Hair follicular keratinocyte (primary cell): ENCODE measurements around the gene LRP10. TPM values are rescaled to one million over a fixed set of nuclear protein-coding genes. Genes with fewer than 3 reads are reported as not detected.

Experiments used
- total RNA-seq: library from RNA; depleted of rRNA; stranded (reverse); fragments of >200 nt; gene quantifications from 2 replicates; pipeline ENCODE4 v1.2.3, GENCODE V29; 2015

The LRP10 gene
- total RNA-seq, result 83.4 and 117 TPM in 2 replicates

DNA sequence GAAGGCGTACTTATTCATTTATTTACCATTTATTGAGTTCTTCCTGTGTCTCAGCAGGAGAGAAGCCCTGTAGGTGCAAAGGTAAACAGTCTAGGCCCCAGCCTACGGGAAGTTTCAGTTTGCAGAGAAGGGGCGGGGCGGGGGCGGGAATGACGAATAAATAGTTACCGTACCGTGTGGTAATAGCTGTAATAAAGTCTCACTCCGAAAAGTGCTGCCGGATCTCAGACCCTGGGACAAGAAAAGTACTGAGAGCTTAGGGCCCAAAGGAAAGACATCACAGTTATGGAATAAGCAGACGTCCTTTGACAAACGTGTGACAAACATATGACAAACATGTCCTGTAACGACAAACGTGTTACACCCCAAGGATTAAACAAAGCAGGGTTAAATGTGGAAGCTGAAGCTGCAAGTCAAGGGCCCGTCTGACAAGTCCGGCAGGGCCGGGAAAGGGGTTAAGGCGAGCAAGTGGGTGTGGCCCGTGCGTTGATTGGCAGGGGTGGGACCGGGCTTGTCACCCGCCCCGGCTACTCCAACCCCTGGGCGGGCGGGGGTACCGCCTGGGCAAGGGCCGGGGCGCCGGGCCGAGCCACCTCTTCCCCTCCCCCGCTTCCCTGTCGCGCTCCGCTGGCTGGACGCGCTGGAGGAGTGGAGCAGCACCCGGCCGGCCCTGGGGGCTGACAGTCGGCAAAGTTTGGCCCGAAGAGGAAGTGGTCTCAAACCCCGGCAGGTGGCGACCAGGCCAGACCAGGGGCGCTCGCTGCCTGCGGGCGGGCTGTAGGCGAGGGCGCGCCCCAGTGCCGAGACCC, at the start of gene LRP10:
TSS of gene LRP10 (plus strand) at position 517 of the 809 bp plus-strand sequence. CDS start 564 bp downstream, outside the sequence.

DNA sequence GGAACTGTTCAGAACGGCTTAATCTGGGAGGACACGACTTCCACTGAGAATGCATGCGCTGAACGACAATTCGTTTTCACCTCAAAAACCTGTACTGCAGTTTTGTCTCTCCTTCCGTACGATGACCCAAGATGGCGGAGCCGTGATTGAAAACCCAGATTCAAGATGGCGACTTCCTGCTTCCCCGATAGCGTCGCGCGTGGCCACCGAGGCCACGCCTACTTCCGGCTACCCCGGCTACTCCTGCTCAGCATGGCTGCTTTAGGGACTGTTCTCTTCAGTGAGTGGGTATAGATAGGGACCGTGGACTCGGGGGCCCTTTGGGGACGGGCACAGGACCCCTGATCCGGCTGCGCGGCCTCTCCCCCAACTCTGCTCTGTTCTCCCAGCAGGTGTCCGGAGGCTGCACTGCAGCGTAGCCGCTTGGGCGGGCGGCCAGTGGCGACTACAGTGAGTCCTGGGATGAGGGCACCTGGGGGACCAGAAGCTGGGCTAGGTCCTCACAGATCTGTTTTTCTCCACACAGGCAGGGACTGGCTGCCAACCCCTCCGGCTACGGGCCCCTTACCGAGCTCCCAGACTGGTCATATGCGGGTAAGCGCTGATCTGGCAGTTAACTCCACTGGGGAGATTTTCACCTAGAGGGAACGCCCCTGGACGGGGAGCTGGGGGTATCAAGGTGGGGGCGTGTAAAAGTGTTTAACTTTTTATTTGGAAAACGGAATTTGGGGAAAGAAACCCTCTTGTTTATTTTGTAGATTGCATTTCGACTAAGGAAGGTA, 41.7 kb upstream of the LRP10 start, which contains the start of gene MRPL52:
TSS of gene MRPL52 (plus strand) at position 227 of the 782 bp plus-strand sequence. CDS start at position 253, 26 bp downstream.

DNA sequence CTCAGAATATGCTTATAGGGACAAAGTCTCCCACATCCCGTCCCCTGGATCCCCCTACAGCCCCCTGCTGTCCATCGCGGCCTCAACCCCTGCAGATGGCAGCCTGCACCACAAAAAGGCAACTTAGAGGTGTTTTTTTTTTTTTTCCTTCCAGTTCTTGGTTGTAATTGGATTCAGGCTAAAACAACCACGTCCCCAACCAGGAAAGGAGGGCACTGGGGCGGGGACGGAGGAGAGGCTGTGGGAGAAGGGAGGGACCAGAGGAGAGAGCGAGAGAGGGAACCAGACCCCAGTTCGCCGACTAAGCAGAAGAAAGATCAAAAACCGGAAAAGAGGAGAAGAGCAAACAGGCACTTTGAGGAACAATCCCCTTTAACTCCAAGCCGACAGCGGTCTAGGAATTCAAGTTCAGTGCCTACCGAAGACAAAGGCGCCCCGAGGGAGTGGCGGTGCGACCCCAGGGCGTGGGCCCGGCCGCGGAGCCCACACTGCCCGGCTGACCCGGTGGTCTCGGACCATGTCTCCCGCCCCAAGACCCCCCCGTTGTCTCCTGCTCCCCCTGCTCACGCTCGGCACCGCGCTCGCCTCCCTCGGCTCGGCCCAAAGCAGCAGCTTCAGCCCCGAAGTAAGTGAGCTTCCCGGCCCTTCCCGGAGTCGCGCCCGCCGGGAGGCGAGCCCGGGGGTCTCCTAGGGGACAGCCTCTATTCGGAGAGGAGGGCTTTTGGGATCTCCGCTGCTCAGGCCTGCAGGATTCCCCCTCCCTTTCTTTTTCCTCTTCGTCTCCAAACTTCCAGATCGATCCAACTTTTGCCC, 35.0 kb upstream of the LRP10 start, which contains the start of gene MMP14:
TSS of gene MMP14 (plus strand) at position 285 of the 813 bp plus-strand sequence. CDS start at position 518, 233 bp downstream.

GRCh38 chr14:22883173-22883976, 11.8 kb downstream of the LRP10 start, which contains the start of gene REM2:
REM2 (plus strand) TSS chr14:22883222; CDS start chr14:22883288, 66 bp downstream.

DNA sequence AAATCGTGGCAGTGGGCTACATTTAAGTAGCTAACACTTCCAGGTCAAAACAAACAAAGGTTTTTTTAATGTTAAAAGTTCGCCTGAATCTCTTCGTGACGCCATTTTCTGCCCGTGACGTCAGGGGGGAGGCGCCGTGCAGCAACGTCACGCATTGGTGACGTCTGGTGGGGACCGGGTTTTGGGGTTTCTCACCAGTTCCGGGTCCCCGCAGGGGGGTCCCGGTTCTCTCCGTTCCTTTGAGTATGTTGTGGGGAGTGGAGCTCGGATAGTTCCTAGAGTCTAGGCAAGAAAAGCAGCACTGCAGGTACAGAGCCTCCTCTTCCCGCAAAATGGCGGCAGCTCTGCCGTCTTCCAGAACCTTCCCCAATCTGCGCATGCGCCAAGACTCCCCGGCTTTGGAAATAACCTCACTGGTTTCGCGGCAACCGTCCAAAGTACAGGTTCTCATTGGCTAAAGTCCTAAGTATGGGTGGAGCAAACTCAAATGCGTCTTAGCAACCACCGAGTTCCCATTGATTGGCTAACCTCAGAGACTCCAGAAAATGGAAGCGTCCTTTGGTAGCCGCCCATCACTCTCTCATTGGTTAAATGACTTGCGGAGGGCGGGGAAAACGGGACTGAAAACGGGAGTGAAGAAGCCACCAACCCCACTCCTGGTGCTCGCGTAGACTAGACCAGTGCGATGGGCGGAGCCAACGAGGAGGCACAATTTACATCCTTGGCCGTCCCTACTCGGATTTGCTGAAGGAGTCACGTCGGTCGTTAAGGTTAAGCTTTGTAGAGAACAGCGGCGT, 47.5 kb downstream of the LRP10 start, which contains the start of gene RBM23:
TSS of gene RBM23 (minus strand) at position 346 of the 797 bp plus-strand sequence.

GRCh38 chr14:22929104-22929960, 57.8 kb downstream of the LRP10 start, which contains the start of gene PRMT5:
PRMT5 (minus strand) TSS chr14:22929376; CDS start chr14:22929361, 15 bp downstream.

Other genes with a start within 250 kb of the LRP10 start
- not detected in 2 replicates for gene OR6J1, start 227.4 kb upstream of the LRP10 start, total RNA-seq
- 80.7 and 125 TPM in 2 replicates for gene OXA1L, start 105.1 kb upstream of the LRP10 start, total RNA-seq
- 0.78 and 5.2 TPM in 2 replicates for gene SLC7A7, start 56.3 kb upstream of the LRP10 start, total RNA-seq
- gene MRPL52, start 41.9 kb upstream of the LRP10 start, total RNA-seq, result 135 and 193 TPM in 2 replicates
- 365 and 745 TPM in 2 replicates for gene MMP14, start 35.2 kb upstream of the LRP10 start, total RNA-seq
- 0.04 and 0.39 TPM in 2 replicates for gene REM2, start 11.5 kb downstream of the LRP10 start, total RNA-seq
- 37.6 and 47.2 TPM in 2 replicates for gene RBM23, start 47.4 kb downstream of the LRP10 start, total RNA-seq
- gene PRMT5, start 57.6 kb downstream of the LRP10 start, total RNA-seq, result 88.4 and 111 TPM in 2 replicates
- 93.3 and 103 TPM in 2 replicates for gene HAUS4, start 85.3 kb downstream of the LRP10 start, total RNA-seq
- gene AJUBA, start 110.8 kb downstream of the LRP10 start, total RNA-seq, result 144 and 157 TPM in 2 replicates
- 16.7 and 18.8 TPM in 2 replicates for gene C14orf93, start 138.4 kb downstream of the LRP10 start, total RNA-seq
- gene PSMB5, start 163.2 kb downstream of the LRP10 start, total RNA-seq, result 250 and 359 TPM in 2 replicates
- gene PSMB11, start 170.5 kb downstream of the LRP10 start, total RNA-seq, result not detected in 2 replicates
- 6.0 and 8.8 TPM in 2 replicates for gene CDH24, start 185.8 kb downstream of the LRP10 start, total RNA-seq
- 57.8 and 63.2 TPM in 2 replicates for gene ACIN1, start 223.4 kb downstream of the LRP10 start, total RNA-seq
- 53.8 and 57.8 TPM in 2 replicates for gene C14orf119, start 223.8 kb downstream of the LRP10 start, total RNA-seq
- not detected in 2 replicates for gene CIROP, start 233.2 kb downstream of the LRP10 start, total RNA-seq
- not detected in 2 replicates for gene CEBPE, start 247.5 kb downstream of the LRP10 start, total RNA-seq